ENCODE data around the gene TTC24.

TTC24 gene

DNA sequence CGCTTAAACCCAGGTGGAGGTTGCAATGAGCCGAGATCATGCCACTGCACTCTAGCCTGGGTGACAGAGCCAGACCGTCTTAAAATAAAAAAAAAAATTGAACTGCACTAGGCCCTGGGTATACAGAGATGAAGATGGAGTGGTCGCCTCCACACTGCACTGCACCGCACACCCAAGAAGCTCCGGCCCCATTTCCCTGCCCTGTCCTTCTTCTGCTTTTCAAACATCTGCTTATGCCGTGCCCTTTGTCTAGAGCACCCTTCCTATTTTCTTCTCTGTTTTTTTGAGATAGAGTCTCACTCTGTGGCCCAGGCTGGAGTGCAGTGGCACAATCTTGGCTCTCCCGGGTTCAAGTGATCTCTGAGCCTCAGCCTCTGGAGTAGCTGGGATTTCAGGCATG lies 24.6 kb upstream of the TTC24 start:
- no peak for DNase-seq

DNA sequence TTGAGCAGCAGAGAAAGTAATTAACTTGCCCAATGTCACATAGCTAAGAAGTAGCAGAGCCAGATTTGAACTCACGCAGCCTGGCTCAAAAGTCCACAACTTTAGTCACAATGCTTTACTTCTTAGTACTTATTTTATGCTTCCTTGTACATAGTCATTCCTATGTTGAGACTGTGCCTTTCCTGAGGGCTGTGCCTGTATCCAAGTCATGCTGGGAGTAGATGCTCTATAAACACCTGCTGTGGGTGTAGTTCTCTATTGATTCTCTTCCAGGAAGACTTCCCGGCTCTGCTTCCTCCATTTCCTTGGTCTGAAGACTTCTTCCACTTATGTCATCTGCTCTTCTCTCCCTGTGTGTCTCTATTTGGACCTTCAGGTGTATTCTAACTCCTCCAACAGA lies 23.8 kb upstream of the TTC24 start:
- no peak for DNase-seq

DNA sequence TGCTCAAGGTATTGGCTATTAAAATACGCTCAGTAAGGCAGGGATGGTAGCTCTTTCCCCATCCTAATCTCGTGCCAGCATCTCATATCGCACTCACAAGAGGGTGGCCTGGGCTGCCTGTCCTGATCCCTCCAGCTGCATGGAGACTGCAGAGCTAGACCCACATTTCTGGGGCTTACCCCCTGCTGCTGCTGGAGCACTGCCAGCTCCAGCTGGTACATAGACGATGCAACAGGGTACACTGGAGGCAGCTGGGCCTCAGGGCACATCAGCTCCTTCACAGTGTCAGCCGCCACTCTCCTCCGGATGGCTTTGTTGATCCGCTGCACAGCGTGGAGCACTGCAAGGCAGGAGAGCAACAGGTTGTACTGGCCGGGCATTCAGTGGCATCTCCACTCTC lies 23.2 kb upstream of the TTC24 start:
- no peak for DNase-seq

DNA sequence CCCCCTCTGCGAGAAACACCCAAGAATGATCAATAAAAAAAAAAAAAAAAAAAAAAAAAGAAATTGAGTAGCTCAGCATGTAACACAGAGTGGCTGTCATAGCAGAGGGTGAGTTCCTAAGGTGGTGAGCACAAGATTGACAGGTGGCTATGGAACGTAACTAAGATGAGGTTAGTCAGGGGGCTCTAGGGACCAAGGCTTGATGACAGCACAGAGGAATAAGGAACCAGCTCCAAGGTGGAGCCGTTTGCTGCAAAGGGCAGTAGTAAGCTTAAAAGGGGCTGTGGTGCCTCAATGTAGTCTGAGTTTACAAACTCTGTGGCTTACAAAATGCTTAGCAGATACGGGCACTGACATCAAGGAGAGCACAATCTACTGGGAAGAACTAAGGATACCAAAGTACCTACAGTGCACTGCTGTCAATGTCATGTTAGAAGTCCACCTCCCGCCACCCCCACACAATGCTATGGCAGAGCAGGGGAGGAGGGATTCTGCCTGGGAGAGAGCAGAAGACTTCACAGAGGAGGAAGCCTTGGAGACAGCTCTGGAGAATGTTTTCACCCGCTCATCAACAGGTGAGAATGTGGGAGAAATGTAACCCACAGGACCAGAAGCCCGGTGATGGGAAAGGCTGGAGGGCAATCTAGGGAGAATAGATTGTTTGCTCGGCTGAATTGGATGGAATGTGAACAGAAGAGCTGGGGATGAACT lies 20.3 kb upstream of the TTC24 start:
- no peak for DNase-seq

- DNase-seq: no peak
Measured at GRCh38 chr1:156559797-156560385, 19.6 kb upstream of the TTC24 start.

- no peak for DNase-seq
Measured at GRCh38 chr1:156560585-156561163, 18.8 kb upstream of the TTC24 start.

DNA sequence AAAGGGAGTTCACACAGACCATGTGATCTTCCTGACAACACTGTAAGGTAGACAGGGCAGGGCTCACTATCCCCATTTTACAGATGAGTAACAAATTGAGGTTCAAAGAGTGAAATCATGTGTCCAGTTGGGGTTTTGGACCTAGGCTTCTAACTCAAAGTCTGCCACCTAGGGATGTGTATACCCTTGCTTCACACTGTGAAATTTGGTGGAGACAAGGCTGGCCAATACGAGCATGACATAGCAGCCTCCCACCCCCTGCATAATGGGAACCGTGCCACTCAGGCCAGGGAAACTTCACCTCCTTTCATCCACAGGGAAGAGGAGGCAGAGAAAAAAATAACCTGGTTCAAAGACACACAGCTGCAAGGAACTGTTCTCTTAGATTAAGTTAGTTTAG lies 14.0 kb upstream of the TTC24 start:
- no peak for DNase-seq

GRCh38 chr1:156566436-156566835 lies 13.1 kb upstream of the TTC24 start:
- DNase-seq: no peak

DNA sequence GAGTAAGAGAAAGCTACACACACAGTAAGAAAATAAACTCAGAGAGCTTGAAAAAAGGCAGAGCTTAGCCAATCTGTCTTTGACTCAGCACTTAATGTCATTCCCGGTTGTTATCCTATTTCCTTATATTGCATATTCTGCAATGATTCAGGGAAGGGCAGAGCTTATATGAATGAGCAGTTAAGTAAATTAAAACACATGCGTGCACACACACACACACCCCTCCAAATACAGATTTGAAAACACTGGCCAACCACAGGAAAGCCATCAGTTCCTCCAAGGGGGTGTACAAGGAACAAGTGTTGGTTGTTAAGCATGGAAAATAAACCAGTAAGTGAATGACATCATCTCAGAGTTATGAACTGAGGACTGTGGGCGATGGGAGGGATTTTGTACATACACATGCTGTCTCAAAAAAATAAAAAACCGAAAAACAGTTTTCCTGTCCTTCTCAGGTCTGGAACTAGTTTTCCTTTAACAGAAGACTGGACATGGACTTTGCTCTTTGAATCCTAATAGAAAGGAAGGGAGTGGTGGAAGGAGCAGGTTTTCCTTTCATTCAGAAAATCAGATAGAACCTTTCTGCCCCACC lies 8.2 kb upstream of the TTC24 start:
- no peak for DNase-seq

GRCh38 chr1:156571919-156572662 lies 7.4 kb upstream of the TTC24 start, which contains the start of gene IQGAP3:
TSS of gene IQGAP3 (minus strand) at chr1:156572565. CDS start at chr1:156572529, 36 bp downstream.
- peak; percentile 66 for DNase-seq

- no peak for DNase-seq
Measured at GRCh38 chr1:156572663-156573018, 6.9 kb upstream of the TTC24 start.

DNA sequence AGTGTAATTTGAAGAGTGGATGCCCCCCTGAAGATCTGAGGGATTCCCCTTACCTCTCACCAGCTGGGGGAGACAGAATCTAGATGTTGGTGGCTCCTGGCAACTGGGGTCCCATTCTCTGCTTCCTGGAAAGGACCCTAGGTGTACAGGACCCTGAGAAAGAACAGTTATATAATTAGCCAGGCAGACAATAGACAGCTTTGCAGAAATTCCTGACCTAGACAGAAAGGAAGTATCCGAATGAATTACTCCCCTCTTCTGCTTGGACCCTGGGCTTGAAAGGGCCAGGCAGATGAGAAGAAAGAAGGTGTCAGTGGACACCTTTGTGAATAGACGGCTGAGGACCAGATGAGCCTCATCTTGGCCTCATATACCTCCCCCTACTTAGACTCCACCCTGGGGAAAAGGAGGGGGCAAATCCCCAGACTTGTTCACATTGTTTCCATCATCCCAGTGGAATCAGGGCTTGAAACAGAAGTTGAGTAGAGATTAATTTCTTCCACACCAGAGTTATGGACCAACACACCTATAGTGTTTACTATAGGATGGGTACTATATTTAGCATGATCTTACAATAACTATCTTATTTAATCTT lies 5.4 kb upstream of the TTC24 start:
- DNase-seq: no peak

DNA sequence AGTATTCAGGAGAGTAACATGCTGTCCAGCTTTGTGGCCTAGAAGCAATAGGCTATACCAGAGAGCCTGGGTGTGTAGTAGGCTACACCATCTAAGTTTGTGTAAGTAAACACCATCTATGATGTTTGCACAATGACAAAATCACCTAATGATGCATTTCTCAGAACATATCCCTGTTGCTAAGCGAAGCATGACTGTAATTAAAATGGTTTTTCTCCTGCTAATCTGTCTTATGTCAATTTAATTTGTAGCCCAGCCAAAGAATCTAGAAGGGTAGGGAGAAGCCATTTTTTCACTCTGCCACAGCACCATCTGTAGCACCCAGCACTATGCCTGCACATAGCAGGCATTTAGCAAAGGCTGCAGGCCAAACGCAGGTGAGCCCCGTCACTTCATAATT lies 2.0 kb upstream of the TTC24 start:
- DNase-seq: no peak

- DNase-seq: no peak
Measured at GRCh38 chr1:156578055-156578454, 1.5 kb upstream of the TTC24 start.

- DNase-seq: no peak
Measured at GRCh38 chr1:156581661-156582387, 2.3 kb downstream of the TTC24 start.

DNA sequence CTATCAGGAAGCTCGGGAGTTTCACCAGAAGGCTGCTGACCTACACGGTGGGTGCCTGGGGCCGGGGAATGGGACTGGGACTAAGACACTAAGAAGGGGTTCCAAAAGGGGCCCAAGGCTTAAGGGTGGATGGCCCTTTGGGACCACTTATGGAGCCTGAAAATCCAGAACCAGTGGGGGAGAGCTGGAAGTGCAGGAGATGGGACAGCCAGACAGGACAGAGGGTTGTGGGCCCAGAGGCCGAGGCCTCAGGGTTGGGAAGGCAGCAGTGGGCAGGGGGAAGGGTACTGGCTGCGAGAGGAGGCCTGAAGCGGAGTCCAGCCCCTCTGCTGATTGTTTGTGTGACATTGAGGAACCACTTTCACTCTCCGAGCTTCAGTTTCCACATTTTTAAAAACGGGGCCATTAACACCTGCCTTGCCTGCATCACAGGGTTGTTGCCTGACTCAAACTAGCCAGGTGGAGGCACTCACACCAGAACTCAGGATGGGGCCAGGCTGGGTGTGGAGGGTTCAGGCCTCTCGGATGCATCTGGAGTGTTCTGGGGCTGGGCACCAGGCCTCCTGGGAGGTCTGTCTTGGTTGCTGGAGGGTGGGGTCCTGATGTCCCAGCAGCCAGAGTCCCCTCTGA lies 3.0 kb downstream of the TTC24 start:
- DNase-seq: no peak

- peak; percentile 73 for DNase-seq
Measured at GRCh38 chr1:156583821-156584622, 4.5 kb downstream of the TTC24 start.

- no peak for DNase-seq
Measured at GRCh38 chr1:156584813-156585212, 5.3 kb downstream of the TTC24 start.

DNA sequence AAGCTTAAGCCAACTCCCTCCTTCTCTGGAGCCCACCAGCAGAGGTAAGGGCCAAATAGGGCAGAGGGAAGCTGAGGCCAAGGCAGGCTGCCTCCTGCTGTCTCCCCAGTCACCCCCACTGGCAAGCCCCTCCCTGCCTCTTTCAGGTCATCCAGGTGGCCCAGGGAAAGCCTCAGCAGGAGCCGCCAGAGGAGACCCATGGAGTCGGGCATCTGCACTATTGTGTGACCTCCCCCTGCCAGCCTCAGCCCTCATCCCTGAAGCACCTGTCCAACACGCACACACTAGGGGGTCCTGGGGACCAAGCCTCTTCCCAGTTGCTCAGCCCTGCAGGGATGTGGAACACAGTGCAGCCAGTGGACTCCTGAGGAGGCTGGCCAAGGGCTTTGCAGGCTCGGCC lies 6.8 kb downstream of the TTC24 start:
- DNase-seq: no peak

DNA sequence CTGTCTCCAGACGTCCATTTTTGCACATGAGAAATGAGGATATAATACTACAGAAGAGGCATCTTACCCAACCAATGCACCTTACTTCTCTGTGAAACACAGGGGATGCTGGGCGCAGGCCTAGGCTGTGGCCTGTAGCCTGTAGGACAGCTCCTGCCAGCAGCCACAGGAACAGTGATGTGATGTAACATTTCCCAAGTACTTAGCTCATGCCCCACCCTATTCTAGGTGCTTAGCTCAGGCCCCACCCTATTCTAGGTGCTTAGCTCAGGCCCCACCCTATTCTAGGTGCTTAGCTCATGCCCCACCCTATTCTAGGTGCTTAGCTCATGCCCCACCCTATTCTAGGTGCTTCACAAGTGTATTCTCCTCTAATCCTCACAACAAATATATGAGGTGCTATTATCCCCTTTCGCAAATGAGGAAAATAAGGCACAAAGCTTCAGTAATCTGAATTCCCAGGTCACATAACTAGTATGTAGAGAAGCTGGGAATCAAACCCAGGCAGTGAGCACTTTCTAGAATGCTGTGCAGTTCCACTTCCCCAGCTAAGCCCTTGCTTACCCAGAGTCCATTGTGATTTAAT lies 7.5 kb downstream of the TTC24 start:
- DNase-seq: no peak

All from effector CD4-positive, alpha-beta T cell (primary cell).